SHP77 (cell line): ENCODE results near the gene CNOT4.
"Not testable (repeated sequence)": the region's sequence is repeated elsewhere in the genome, so short reads cannot be mapped to it uniquely, and the experiment has no call there.

Experiments
- DNase-seq, 2 experiments: peaks; one replicate each; lab custom pipeline; 2025; lab: John Stamatoyannopoulos, UW

CNOT4 gene

GRCh38 chr7:135512135-135512887 lies 2.4 kb upstream of the CNOT4 start:
- DNase-seq, result peak; percentile 55 to 70

DNA sequence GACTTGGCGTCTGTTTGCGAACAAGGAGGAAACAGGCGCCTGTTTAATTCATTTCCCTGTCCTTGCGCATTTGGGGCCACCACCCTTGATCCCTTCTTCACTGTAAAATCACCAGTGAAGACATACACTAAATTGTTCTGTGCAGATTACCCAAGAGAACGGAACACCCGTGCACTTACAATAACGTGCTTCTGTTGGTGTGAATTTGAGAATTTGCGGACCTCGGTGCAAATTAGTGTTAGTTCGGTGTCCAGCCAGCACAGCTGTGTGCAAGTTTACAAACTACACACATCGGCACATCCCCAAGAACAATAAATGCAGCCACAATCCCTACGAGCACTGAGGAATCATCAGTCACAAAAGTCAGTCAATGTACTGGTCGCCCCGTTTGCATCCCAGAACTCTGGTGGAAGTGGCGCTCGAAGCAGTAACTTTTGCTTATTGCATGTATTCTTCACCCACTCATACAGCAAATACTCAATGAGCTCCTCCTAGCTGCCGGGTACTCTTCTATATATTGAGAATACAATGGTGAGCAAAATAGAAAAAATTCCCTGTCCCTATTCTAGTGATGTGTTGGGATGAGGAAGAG lies 786 bp upstream of the CNOT4 start:
- no peak for DNase-seq

DNA sequence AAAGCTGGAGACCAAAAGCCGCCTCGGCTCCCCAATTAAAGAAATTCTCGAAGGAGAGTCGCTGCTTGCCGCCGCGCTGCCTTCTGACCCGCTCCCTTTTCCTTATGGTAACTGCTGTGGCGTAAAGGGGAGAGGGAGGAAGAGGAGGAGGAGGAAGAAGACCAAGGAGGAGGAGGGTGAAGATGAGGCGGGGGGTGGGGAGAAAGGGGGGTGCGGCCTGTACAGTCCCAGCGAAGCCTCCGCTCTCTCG lies 388 bp downstream of the CNOT4 start:
- DNase-seq, result no peak

GRCh38 chr7:135508883-135509588 lies 866 bp downstream of the CNOT4 start:
- DNase-seq, result no peak

- DNase-seq, result no peak
Observed at GRCh38 chr7:135501402-135501801, 8.5 kb downstream of the CNOT4 start.

GRCh38 chr7:135499818-135500217 lies 10.1 kb downstream of the CNOT4 start:
- DNase-seq, result no peak

- DNase-seq, result not testable (repeated sequence)
Observed at GRCh38 chr7:135497161-135497560, 12.7 kb downstream of the CNOT4 start.

DNA sequence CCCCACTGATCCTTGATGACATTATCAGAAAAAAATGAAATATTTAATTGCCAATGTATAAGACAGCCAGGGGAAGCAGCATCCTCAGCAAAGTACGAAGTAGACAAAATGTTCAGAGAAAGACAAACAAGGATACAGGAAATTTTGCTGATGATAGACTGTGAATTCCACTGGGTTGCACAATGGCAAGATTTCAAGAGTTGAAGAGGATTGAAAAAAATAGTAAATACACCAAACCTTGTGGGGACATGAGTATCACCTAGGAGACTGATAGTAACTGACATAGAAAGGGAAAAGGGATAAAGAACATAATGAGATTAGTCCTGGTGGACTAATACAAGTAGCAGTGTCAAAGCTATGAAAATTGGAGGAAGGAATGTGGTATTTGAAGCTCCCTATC lies 16.5 kb downstream of the CNOT4 start:
- no peak for DNase-seq

GRCh38 chr7:135492151-135492550 lies 17.8 kb downstream of the CNOT4 start:
- no peak for DNase-seq

DNA sequence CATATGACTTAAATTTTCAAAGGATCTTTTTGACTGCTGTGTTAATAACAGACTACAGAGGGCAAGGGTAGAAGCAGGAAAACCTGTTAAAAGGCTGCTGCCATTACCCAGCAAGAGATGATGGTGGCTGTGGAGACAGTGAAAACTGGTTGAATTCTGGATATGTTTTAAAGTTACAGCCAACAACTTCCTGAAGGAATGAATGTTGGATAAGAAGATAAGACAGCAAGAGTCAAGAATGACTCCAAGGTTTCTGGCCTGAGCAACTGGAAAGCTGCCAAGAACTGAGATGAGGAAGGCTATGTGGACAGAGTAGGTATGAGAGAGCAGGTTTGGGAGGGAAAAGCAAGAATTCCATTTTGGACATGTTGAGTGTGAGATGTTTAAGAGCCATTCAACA lies 19.1 kb downstream of the CNOT4 start:
- no peak for DNase-seq

GRCh38 chr7:135489791-135490190 lies 20.1 kb downstream of the CNOT4 start:
- DNase-seq, result no peak

GRCh38 chr7:135486261-135486920 lies 23.5 kb downstream of the CNOT4 start:
- DNase-seq, result no peak

- no peak for DNase-seq
Observed at GRCh38 chr7:135481598-135481979, 28.3 kb downstream of the CNOT4 start.

GRCh38 chr7:135480966-135481597 lies 28.8 kb downstream of the CNOT4 start:
- no peak for DNase-seq

DNA sequence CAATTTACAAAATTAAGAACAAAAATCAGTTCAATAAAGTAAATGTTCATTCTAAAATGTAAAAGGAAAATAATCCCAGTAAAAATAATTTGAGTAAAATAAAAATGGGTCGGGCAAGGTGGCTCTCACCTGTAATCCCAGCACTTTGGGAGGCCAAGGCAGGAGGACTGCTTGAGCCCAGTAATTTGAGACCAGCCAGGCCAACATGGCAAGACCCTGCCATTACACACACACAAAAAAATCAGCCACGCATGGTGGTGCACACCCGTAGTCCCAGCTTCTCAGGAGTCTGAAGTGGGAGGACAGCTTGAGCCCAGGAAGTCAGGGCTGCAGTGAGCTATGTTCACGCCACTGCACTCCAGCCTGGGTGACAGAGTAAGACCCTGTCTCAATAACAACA lies 34.4 kb downstream of the CNOT4 start:
- DNase-seq, result no peak

GRCh38 chr7:135469705-135470104 lies 40.2 kb downstream of the CNOT4 start:
- DNase-seq, result not testable (repeated sequence)

DNA sequence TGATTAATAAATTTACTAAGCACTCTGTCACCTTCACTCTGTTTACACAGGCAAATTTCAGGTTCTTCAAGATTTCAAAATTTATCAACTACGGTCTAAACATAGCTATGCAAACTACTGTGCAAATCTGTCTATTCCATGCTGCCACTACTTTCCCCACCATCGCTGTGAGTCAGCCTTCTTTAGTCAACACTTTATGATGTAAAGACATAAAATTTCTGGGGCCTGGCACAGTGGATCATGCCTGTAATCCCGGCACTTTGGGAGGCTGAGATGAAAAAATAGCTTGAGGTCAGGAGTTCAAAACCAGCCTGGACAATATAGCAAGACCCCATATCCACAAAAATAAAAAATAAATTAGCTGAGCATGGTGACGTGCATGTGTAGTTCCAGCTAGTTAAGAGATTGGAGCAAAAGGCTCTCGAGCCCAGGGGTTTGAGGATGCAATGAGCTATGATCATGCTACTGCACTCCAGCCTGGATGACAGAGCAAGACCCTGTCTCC lies 42.6 kb downstream of the CNOT4 start:
- no peak for DNase-seq

DNA sequence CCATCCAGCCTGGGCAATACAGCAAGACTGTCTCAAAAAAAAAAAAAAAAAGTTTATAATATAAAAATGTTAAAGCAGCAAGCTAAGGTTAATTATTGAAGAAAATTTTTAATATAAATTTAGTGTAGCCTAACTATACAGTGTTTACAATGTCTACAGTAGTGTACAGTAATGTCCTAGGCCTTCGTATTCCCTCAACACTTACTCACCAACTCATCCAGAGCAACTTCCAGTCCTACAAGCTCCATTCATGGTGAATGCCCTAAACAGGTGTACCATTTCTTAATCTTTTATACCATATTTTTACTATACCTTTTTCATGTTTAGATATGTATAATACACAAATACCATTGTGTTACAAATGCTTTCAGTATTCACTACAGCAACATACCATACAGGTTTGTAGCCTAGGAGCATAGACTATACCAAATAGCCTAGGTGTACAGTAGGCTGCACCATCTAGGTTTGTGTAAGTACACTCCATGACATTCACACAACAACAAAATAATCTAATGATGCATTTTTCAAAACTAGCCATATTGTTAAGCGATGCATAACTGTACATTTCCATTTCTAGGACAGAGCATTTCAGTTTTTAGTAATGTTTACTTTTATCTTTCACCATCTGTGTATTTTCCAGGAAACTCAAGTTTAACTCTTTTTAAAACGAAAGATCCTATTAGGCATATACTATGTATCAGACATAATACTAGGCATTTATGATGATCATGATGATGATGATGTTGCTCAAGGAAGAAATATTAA lies 43.3 kb downstream of the CNOT4 start:
- DNase-seq, result no peak

DNA sequence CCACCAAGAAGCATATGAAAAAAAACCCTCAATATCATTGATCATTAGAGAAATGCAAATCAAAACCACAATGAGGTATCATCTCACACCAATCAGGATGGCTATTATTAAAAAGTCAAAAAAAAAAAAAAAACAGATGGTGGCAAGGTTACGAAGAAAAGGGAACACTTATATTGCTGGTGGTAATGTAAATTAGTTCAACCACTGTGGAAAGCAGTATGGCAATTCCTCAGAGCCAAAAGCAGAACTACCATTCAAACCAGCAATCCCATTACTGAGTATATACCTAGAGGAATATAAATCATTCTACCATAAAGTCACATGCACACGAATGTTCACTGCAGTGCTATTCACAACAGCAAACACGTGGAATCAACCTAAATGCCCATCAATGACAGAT lies 46.0 kb downstream of the CNOT4 start:
- DNase-seq, result no peak

- no peak for DNase-seq
Observed at GRCh38 chr7:135459951-135460567, 49.8 kb downstream of the CNOT4 start.

DNA sequence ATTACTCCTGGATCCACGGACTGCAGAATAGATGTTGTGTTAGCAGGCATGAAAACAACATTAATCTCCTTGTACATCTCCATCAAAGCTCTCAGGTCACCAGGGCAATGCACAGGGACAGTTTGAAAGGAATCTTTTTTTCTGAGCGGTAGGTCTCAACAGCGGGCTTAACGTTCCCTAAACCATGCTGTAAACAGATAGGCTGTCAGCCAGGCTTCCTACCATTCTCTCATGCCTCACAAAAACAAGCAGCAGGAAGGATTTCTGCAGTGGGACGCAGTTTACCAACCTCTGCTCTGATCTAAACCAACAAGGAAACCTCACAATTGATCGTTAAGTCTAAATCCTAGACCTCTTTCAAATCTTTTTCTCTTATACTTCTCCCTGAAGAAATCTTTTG lies 50.8 kb downstream of the CNOT4 start:
- DNase-seq, result no peak
